SK-N-SH treated with all-trans-retinoic acid at 6 μM for 48 hours (cell line): Measurements from ENCODE around the gene HELQ.

Source experiments
- ATAC-seq: fragments of 200-7000 bp; cut with Tn5 transposase; 3 replicates; pipeline ENCODE4 v1.9.1; 2020; ENCODE audit warnings: mild to moderate bottlenecking, moderate library complexity
- ARNTL ChIP-seq: fragments of 450-650 bp; formaldehyde crosslinking; IDR thresholded peaks from 2 replicates; pipeline ENCODE4 v1.5.0; 2020; ENCODE audit warnings: low read depth, mild to moderate bottlenecking, moderate library complexity, borderline replicate concordance
- BACH2 ChIP-seq: fragments of 250-450 bp; sonication (Bioruptor Pico); IDR thresholded peaks from 2 replicates; pipeline ENCODE4 v1.9.0; 2021; ENCODE audit warnings: mild to moderate bottlenecking, borderline replicate concordance
- CREB5 ChIP-seq: fragments of 250-450 bp; sonication (Bioruptor Pico); IDR thresholded peaks from 2 replicates; pipeline ENCODE4 v1.5.1; 2020; ENCODE audit warnings: low read depth, mild to moderate bottlenecking, moderate library complexity
- CSDC2 ChIP-seq: fragments of 250-450 bp; sonication (Bioruptor Pico); IDR thresholded peaks from 2 replicates; pipeline ENCODE4 v1.5.0; 2020; ENCODE audit warnings: mild to moderate bottlenecking, moderate library complexity
- ESRRG ChIP-seq: fragments of 250-450 bp; sonication (Bioruptor Pico); IDR thresholded peaks from 2 replicates; pipeline ENCODE4 v1.6.1; 2021; ENCODE audit warnings: mild to moderate bottlenecking
- GLIS3 ChIP-seq: fragments of 250-450 bp; sonication (Bioruptor Pico); IDR thresholded peaks from 2 replicates; pipeline ENCODE4 v1.5.0; 2020; ENCODE audit warnings: mild to moderate bottlenecking, moderate library complexity
- ISL1 ChIP-seq: fragments of 250-450 bp; sonication (Bioruptor Pico); IDR thresholded peaks from 2 replicates; pipeline ENCODE4 v2.1.2; 2022; ENCODE audit warnings: mild to moderate bottlenecking, moderate library complexity
- OSR1 ChIP-seq: fragments of 250-450 bp; sonication (Bioruptor Pico); IDR thresholded peaks from 2 replicates; pipeline ENCODE4 v1.8.0; 2022; ENCODE audit warnings: moderate library complexity, mild to moderate bottlenecking, inconsistent platforms
- POU6F1 ChIP-seq: fragments of 250-450 bp; sonication (Bioruptor Pico); IDR thresholded peaks from 2 replicates; pipeline ENCODE4 v1.8.0; 2021; ENCODE audit warnings: low read depth, mild to moderate bottlenecking, moderate library complexity, borderline replicate concordance
- PPARA ChIP-seq: fragments of 250-450 bp; sonication (Bioruptor Pico); IDR thresholded peaks from 2 replicates; pipeline ENCODE4 v1.5.0; 2020; ENCODE audit warnings: mild to moderate bottlenecking, borderline replicate concordance
- RARB ChIP-seq: fragments of 250-450 bp; sonication (Bioruptor Pico); IDR thresholded peaks from 2 replicates; pipeline ENCODE4 v1.8.0; 2021; ENCODE audit warnings: mild to moderate bottlenecking, moderate library complexity
- SNAI2 ChIP-seq: fragments of 250-450 bp; sonication (Bioruptor Pico); IDR thresholded peaks from 2 replicates; pipeline ENCODE4 v1.5.0; 2020; ENCODE audit warnings: mild to moderate bottlenecking, moderate library complexity
- TCF4 ChIP-seq: fragments of 250-450 bp; sonication (Bioruptor Pico); IDR thresholded peaks from 2 replicates; pipeline ENCODE4 v1.8.0; 2021; ENCODE audit warnings: mild to moderate bottlenecking, moderate library complexity, borderline replicate concordance
- TOX ChIP-seq: fragments of 250-450 bp; sonication (Bioruptor Pico); IDR thresholded peaks from 2 replicates; pipeline ENCODE4 v1.8.0; 2021; ENCODE audit warnings: mild to moderate bottlenecking, moderate library complexity, borderline replicate concordance
- ZC3H10 ChIP-seq: fragments of 250-450 bp; sonication (Bioruptor Pico); IDR thresholded peaks from 2 replicates; pipeline ENCODE4 v1.5.1; 2021; ENCODE audit warnings: mild to moderate bottlenecking, moderate library complexity
- ZFP3 ChIP-seq: fragments of 250-450 bp; sonication (Bioruptor Pico); IDR thresholded peaks from 2 replicates; pipeline ENCODE4 v1.5.0; 2020; ENCODE audit warnings: mild to moderate bottlenecking, moderate library complexity
- ZFP30 ChIP-seq: fragments of 450-650 bp; formaldehyde crosslinking; IDR thresholded peaks from 2 replicates; pipeline ENCODE4 v1.5.0; 2022; ENCODE audit warnings: mild to moderate bottlenecking, moderate library complexity
- ZNF565 ChIP-seq: fragments of 450-650 bp; formaldehyde crosslinking; conservative IDR thresholded peaks from 2 replicates; pipeline ENCODE4 v1.5.0; 2020; ENCODE audit warnings: low read depth, mild to moderate bottlenecking, moderate library complexity
- ZNF70 ChIP-seq: fragments of 450-650 bp; formaldehyde crosslinking; IDR thresholded peaks from 2 replicates; pipeline ENCODE4 v1.5.0; 2020; ENCODE audit warnings: mild to moderate bottlenecking, moderate library complexity
- ZNF8 ChIP-seq: fragments of 450-650 bp; formaldehyde crosslinking; IDR thresholded peaks from 2 replicates; pipeline ENCODE4 v1.5.0; 2020; ENCODE audit warnings: mild to moderate bottlenecking, moderate library complexity
- TF ChIP-seq, protein P1 (sequence below): fragments of 250-450 bp; sonication (Bioruptor Pico); IDR thresholded peaks from 2 replicates; pipeline ENCODE4 v1.5.0; 2020; ENCODE audit warnings: mild to moderate bottlenecking, moderate library complexity

HELQ gene

DNA sequence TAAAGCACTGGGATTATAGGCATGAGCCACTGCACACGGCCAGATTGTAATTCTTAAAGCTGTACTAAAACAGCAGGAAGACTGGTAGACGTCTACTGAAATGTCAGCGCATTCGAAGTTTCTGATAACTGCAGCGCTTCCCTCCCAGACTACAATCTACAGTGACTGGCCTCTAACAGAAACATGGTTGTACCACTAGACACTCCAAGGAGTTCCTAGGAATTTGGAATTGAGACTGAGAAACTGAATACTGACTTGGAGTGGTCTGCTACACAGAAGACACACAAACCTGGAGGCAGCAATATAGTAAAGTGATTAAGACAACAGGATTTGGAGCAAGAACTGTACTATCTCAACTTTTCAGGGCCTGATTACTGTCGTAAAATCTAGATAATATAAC, 937 bp downstream of the HELQ start:
- ATAC-seq: peak; percentile 15

GRCh38 chr4:83449009-83449408, 6.6 kb downstream of the HELQ start:
- TF ChIP-seq ZFP30 (CRISPR knock-in tag) (no peak), ZNF70 (CRISPR knock-in tag) (no peak), CSDC2 (no peak), ZNF8 (no peak), ZFP3 (no peak), OSR1 (CRISPR knock-in tag) (no peak)
- ATAC-seq: no peak

More for the DNA sequence above, 937 bp downstream of the HELQ start:
- TF ChIP-seq ARNTL (CRISPR knock-in tag) (no peak), POU6F1 (no peak), OSR1 (CRISPR knock-in tag) (no peak), TOX (no peak), CREB5 (CRISPR knock-in tag) (no peak), GLIS3 (CRISPR knock-in tag) (no peak), ZFP30 (CRISPR knock-in tag) (no peak)

- TF ChIP-seq ZNF8: no peak
- TF ChIP-seq TOX: no peak
- no peak for TF ChIP-seq ZNF565 (CRISPR knock-in tag)
- TF ChIP-seq TCF4 (CRISPR knock-in tag): no peak
- TF ChIP-seq GLIS3 (CRISPR knock-in tag): no peak
- TF ChIP-seq BACH2 (CRISPR knock-in tag): no peak
- TF ChIP-seq RARB: no peak
- TF ChIP-seq ESRRG (CRISPR knock-in tag): no peak
- TF ChIP-seq POU6F1: no peak
- TF ChIP-seq CREB5 (CRISPR knock-in tag): no peak
- no peak for TF ChIP-seq PPARA
- no peak for ATAC-seq
These were observed 14.7 kb downstream of the HELQ start for GRCh38 chr4:83440899-83441298.

- TF ChIP-seq, protein P1, sequence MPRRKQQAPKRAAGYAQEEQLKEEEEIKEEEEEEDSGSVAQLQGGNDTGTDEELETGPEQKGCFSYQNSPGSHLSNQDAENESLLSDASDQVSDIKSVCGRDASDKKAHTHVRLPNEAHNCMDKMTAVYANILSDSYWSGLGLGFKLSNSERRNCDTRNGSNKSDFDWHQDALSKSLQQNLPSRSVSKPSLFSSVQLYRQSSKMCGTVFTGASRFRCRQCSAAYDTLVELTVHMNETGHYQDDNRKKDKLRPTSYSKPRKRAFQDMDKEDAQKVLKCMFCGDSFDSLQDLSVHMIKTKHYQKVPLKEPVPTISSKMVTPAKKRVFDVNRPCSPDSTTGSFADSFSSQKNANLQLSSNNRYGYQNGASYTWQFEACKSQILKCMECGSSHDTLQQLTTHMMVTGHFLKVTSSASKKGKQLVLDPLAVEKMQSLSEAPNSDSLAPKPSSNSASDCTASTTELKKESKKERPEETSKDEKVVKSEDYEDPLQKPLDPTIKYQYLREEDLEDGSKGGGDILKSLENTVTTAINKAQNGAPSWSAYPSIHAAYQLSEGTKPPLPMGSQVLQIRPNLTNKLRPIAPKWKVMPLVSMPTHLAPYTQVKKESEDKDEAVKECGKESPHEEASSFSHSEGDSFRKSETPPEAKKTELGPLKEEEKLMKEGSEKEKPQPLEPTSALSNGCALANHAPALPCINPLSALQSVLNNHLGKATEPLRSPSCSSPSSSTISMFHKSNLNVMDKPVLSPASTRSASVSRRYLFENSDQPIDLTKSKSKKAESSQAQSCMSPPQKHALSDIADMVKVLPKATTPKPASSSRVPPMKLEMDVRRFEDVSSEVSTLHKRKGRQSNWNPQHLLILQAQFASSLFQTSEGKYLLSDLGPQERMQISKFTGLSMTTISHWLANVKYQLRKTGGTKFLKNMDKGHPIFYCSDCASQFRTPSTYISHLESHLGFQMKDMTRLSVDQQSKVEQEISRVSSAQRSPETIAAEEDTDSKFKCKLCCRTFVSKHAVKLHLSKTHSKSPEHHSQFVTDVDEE: no peak
- no peak for TF ChIP-seq ISL1 (CRISPR knock-in tag)
- no peak for TF ChIP-seq ZC3H10 (CRISPR knock-in tag)
- TF ChIP-seq CSDC2: no peak
- TF ChIP-seq BACH2 (CRISPR knock-in tag): no peak
- TF ChIP-seq OSR1 (CRISPR knock-in tag): no peak
- no peak for TF ChIP-seq SNAI2
- no peak for TF ChIP-seq ZFP3
- no peak for TF ChIP-seq ARNTL (CRISPR knock-in tag)
- no peak for TF ChIP-seq RARB
- TF ChIP-seq TOX: no peak
- no peak for TF ChIP-seq ZFP30 (CRISPR knock-in tag)
- TF ChIP-seq CREB5 (CRISPR knock-in tag): no peak
- no peak for TF ChIP-seq ZNF8
- no peak for TF ChIP-seq ESRRG (CRISPR knock-in tag)
These were observed 15.3 kb downstream of the HELQ start for GRCh38 chr4:83440148-83440814.

More at GRCh38 chr4:83440148-83440814, 15.3 kb downstream of the HELQ start:
- no peak for ATAC-seq
